ENCODE data around the gene LRRC74B.

DNA sequence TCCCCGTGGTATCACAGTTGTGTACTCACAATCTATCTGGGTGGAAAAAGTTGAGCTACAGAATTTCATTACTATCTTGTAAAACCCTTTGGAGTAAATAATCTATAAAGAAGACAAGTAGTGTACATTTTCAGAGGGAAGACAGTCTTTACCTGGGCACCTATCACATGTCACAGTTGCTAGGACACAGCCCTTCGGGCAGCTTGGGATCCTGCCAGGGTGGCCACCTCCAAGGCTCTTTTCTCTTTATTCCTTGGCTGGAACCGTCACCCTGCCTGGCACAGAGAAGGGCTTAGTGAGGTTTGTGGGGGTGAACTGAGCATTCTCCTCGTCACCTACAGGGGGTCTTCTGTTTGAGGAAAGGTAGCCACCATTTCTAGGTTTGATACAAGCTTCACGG is 23.6 kb downstream of the LRRC74B start:
- TF ChIP-seq, protein P1, sequence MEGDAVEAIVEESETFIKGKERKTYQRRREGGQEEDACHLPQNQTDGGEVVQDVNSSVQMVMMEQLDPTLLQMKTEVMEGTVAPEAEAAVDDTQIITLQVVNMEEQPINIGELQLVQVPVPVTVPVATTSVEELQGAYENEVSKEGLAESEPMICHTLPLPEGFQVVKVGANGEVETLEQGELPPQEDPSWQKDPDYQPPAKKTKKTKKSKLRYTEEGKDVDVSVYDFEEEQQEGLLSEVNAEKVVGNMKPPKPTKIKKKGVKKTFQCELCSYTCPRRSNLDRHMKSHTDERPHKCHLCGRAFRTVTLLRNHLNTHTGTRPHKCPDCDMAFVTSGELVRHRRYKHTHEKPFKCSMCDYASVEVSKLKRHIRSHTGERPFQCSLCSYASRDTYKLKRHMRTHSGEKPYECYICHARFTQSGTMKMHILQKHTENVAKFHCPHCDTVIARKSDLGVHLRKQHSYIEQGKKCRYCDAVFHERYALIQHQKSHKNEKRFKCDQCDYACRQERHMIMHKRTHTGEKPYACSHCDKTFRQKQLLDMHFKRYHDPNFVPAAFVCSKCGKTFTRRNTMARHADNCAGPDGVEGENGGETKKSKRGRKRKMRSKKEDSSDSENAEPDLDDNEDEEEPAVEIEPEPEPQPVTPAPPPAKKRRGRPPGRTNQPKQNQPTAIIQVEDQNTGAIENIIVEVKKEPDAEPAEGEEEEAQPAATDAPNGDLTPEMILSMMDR (conservative IDR thresholded peaks at IDR 0.05): no peak
- TF ChIP-seq EZH2 (IDR thresholded peaks at IDR 0.05; ENCODE audit: low read depth): no peak

Measured in PC-9 (cell line).